ENCODE measurements around the gene TMEM221.

The TMEM221 gene

DNA sequence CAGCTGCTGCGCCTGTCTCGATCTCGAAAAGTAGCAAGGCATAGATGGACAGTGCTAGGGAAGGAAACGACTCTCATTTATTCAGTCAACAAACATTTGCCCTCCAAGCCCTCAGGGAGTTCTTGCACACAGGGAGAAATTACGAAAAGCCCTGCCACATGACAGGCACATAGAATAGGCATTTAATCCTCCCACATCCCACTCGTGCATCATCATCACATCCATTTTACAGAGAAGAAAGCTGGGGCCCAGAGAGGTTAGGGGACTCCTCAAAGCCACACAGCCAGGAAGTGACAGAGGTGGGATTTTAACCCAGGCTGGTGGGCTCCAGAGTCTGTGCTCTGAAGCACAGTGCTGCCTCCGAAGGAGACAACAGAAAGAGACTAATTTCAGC lies 11.6 kb downstream of the TMEM221 start:
- DNase-seq, result no peak

DNA sequence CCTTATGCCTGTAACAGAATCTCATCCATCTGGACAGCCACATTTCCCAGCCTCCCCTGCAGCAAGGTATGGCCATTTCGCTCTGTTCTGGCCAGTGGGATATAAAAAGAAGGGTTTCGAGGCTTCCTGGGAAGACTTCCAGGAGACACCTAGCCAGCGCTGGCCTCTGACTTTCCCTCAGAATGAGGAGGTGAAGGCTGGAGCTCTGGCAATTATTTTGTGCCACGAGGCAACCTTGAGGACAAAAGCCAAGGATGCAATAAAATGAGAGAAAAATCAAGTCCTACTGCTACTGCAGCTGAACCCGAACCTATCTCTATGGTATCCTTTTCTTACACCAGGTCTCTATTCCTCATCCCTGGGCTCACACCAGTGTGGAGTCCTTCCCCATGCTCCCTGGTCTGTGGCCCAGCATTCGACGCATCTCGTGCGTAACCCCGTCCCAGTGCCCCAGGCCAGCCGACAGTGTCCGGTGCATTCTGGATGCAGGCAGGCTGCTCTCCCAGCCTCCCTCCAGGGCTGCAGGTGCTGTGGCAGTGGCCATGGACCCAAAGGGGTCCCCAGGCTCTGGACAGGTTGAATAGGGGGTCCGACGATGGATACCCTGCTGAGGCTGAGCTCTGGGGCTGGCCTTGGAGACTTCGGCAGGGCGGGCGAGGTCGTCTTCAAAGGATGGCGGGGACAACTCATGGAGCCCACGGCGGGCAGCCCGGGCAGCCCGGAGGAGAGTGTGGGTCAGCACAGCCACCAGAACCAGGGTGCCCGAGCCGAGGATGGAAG lies 12.2 kb downstream of the TMEM221 start:
- DNase-seq, result no peak

DNA sequence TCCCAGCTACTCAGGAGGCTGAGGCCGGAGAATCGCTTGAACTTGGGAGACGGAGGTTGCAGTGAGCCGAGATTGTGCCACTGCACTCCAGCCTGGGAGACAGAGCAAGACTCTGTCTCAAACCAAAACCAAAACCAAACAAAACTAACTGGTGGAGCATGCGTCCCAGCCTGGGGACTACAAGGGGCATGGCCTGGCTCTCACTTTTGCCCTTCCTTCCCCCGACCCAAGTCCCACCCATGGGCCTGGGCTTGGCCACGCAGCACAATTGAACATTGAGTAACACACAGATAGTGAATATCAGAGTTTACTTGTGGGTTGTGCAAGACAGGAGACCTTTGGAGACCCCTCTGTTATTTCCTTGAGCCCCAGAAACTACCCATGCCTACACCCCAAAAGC lies 13.2 kb downstream of the TMEM221 start:
- no peak for DNase-seq

DNA sequence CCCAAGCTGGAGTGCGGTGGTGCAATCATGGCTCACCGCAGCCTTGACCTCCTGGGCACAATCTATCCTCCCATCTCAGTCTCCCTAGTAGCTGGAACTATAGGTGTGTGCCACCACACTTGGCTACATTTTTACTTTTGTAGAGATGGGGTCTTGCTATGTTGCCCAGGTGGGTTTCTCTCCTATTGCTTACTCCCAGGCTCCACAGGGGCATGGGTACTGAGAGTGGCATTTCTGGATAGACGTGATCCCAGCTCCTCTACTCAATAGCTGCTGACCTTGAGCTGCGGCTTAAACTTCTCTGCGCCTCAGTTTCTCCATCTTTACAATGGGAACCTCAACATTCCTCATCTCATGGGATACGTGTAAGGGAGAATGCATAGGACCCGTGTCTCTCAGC lies 17.1 kb downstream of the TMEM221 start:
- DNase-seq, result no peak

DNA sequence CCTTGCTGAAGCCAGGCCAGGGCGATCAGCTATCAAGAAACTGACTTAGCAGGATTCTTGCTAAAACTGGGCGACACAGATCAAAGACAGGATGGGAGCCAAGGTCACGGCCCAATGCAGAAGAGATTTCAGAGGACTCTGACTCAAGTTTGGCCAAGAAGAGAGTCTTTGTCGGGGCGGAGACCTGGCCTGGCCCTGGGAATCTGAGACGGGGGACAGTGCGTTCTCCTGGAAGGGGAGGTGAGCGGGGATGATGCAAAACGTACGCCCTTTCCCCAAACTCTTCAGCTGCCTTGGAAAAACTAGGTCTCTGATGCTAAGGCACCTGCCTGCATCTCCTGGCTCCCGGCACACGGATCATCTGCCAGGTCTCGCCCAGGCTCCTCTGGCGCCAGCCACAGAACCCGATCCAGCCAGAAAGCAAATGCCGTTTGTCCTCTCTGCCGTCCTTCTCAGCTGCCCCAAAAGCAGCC lies 18.8 kb downstream of the TMEM221 start:
- DNase-seq, result no peak

DNA sequence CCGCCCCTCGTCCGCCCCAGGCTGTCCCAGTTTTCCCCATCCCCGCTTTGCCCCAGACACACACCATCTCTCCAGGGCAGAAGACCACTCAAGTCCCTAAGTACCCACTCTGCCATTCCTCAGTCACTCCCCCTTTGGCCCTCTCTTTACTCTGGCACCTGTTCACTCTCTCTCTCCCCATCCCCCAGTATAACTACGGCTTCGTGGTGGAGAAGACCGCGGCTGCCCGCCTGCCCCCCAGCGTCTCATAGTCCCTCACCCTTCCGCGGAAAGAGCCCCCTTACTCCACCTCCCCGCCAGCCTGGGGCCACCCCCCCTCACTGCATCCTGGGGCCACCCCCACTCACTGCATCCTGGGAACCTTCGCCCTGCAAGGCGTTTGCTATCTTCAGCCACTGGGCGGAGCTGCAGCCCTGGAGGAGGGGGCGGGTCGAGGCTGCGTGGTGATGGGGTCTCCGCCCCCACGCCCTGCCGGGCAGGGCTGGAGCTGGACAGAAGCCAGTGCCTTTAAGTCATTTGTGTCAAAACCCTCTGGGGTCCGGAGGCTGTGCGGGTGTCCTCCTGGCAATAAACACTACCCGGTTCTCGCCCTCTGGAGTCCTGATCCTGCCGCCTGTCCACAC lies 23.6 kb downstream of the TMEM221 start:
- DNase-seq, result peak; percentile 26

DNA sequence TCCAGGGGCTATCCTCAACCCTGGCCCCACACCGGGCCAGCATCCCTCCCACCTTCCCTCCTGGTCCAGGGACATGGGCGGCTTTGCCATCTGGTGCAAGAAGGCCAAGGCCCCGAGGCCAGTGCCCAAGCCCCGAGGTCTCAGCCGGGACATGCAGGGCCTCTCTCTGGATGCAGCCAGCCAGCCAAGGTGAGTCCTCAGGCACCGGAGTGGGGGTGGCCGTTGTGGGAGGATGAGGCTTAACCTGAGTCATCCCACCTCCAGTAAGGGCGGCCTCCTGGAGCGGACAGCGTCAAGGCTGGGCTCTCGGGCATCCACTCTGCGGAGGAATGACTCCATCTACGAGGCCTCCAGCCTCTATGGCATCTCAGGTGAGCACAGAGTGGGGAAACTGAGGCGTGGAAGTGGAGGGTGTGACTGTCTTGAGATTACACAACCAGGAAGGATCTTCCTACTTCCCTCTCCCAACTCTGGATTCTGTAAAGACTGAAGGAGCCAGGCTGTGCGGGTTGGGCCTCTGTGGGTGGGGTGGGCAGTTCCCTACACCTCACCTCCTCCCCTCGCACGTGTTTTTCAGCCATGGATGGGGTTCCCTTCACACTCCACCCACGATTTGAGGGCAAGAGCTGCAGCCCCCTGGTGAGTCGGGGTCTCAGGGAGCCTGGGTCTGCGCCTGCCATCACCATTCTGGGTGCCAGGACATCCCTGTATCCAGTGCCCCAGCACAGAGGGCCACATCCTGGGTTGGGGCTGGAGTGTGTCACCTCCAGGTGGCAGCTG lies 24.8 kb downstream of the TMEM221 start:
- no peak for DNase-seq

DNA sequence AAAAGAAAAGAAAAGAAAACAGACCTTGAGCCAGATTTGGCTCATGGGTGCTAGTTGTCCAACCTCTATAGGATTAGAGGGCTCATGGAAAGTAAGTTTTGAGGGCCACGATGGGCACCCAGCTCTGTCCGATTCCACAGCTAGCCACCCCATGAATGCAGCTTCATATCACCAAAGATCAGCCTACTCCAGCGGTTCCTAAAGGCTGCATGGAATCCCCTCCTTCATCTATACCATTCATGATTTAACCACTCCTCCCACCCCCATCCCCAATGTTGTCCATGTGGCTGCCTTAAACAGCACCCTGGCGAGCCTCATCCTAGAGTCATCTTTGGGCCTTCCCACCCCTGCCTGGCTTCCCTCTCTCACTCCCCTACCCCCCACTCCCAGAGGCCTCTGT lies 26.5 kb downstream of the TMEM221 start:
- no peak for DNase-seq

DNA sequence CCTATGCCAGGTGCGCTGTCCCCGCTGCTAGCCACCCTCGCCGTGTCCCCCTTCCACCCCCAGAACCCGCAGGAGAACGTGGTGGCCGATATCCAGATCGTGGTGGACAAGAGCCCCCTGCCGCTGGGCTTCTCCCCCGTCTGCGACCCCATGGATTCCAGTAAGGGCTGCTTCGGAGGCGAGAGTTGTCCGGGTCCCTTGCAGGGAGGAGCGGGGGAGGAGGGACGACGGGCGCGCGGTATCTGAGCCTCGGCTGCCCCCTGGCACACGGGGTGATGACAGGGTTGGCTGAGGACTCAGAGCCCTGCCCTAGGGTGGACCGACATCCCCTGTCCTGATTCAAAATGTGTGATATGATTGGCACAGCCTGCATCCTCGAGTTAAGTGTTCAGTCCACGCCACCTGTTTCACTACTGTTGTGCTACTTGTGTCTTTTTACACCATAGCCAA lies 28.0 kb downstream of the TMEM221 start:
- DNase-seq, result peak; percentile 28

DNA sequence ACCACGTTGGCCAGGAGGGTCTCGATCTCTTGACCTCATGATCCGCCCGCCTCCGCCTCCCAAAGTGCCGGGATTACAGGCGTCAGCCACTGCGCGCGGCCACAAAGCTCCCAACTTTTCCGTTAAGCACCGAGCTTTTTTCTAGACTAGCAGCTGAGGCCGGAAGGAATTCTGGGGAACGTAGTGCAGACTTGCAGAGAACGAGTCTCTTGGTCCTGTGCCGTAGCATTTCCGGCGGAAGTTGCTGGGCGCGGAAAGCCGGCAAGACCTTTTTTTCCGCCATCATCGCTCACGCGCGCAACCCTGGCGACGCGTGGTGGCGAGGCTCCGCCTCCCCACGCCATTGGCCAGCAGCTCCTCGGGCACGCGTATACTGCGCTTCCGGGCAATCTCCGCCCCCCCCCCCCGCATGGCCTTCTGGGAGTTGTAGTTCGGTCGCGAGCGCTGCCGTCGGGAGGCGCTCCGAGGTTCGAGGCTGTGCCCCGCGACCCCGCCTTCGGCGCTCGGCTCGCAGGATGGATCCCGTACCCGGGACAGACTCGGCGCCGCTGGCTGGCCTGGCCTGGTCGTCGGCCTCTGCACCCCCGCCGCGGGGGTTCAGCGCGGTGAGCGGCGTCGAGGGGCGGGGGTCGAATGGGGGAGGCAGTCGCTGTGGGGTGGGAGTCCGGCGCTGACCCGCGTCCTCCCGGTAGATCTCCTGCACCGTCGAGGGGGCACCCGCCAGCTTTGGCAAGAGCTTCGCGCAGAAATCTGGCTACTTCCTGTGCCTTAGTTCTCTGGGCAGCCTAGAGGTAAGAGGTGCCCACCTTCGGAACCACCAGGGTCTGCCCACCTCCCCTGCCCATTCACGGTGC lies 28.6 kb downstream of the TMEM221 start, which contains the start of gene MVB12A:
TSS of gene MVB12A (plus strand) at position 427 of the 854 bp plus-strand sequence. CDS start at position 516, 89 bp downstream.
- DNase-seq, result peak; percentile 97

DNA sequence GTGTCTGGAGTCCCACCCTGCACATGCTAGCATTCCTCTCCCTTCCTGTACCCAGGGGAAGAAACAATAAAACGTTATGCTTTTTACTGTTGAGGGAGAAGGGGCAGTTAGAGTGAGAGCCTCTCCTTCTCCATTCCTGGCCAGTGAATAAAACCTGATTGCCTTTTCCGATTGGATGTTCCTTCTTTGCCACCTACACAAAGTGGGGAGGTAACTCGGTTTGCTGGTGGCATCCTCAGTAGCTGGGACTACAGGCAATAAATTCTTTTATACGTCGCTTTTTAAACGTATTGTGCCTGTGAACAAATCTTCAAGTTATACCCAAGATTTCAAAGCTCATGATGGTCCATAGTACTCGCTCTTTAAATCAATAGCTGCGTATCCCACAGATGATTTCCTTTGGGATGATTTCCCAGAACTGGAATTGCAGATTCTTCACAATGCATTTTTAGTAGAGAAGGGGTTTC lies 29.3 kb downstream of the TMEM221 start:
- DNase-seq, result no peak

DNA sequence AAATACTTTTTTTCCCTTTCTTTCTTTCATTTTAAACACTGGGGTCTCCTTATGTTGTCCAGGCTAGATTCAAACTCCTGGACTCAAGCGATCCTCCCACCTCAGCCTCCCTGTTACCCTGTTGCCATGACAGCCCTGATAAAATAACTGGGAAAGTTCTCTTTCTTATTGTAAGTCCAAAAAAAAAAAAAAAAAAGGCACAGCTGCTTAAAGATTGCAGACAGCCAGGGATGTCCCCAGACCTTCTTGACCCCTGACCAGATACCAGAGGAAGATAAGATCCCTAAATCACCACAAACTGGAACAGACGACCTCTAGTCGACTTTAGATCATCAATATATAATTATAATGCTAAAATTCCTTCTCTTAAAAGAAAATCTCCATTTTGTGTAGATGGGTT lies 29.8 kb downstream of the TMEM221 start:
- no peak for DNase-seq

DNA sequence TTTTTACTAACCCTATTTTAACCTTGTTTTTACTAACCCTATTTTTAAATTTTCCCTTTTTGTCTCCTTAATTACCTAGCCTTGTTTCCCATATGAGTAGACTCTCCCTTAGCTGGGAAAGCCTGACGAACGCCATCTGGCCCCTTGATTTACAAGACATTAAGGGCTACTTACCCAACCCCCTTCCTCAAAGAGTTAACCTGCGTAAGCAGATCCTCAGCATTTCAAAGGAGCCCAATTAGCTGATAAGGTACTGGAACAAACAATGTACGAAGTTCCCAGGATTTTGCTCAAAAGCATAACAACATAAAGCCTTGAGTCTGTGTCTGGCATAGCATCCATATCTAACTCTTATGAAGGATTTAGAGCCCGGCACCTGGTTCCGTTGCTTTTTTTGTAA lies 33.3 kb downstream of the TMEM221 start:
- no peak for DNase-seq

DNA sequence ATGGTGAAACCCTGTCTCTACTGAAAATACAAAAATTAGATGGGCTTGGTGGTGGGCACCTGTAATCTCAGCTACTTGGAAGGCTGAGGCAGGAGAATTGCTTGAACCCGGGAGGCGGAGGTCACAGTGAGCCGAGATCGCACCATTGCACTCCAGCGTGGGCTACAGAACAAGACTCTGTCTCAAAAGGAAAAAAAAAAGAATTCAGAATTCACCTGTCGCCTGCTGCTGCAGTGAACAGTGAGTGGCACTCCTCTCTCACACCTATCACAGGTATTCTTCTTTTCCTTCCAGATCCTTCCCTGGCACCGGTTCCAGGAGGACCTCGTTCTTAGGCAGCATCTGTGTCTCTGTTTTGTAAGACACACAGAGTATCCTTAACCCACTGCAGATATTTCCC lies 34.4 kb downstream of the TMEM221 start:
- no peak for DNase-seq

DNA sequence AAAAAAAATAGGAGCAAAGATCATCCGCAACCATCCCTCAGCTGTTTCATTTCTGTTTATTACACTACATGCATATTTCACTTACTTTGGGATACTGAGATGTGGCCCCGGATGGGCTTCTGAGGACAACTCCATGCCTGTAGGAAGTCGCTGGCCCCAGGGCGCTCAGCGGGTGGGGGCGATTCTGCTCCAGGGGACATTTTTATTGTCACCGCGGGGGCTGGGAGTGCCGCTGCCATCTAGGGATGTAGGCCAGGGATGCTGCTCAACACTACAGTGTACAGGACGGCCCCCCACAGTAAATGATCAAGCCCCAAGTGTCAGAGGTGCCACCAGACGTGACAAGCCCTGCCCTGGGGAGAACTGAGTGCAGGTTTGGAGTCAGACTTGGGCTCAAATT lies 36.7 kb downstream of the TMEM221 start:
- DNase-seq, result no peak

DNA sequence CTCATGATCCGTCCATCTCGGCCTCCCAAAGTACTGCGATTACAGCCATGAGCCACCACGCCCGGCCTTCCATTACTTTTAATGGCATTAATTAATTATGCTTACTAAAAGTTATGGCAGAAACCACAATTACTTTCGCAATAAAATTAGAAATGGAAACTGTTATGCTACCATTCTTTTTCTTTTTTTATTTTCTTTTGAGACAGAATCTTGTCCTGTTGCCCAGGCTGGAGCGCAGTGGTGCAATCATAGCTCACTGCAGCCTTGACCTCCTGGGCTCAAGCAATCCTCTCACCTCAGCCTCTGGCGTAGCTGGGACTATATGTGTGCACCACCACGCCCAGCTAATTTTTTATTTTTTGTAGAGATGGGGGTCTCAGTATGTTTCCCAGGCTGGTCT lies 38.5 kb downstream of the TMEM221 start:
- DNase-seq, result no peak

DNA sequence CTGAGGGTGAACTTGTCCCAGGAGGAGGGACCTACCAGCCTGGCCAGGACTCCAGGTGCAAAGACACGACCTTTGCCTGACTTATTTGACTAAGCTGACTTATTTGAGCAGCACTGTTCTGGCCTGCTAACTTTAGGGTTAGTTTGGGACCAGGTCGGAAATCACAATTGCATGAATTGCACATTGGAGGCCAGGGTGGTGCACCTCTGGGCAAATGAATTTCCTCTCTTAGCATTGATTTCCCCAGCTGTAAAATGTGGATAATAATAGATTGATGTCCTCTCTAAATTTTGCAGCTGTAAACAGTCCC lies 41.6 kb downstream of the TMEM221 start:
- DNase-seq, result no peak

DNA sequence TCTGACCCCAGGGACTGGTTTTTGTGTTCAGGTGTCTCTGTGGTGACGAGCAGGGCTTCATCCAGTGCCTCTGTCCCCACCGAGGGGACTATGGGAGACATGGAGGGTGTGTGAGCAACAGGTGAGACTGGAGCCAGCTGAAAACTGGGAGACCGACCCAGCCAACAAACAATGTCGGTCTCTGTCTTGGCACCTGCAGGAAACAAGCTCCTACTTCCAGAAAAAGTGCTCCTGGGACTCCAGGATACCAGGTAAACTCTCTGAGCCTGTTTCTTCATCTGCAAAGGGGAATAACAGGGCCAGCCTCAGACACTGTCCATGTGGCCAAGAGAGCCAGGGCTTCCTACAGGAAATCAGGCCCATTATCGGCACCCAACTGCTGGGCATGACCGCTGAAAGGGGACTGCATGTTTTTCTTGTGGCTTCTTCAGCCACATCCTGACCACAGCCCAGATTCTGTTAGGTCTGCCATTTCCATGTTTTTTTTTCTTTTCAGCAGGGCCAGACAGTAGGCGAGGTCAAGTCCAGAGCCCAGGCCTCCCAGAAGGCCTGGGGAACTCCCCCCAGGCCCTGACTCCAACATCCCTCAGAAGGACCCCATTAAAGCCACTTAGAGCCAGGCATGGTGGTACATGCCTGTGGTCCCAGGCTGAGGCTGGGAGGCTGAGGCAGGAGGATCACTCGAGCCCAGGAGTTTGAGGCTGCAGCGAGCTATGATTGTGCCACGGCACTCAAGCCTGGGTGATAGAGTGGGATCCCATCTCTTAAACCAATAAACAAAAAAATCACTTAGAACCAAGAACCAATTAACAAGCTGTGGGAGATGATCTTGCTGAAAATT lies 42.2 kb downstream of the TMEM221 start:
- peak; percentile 32 for DNase-seq

DNA sequence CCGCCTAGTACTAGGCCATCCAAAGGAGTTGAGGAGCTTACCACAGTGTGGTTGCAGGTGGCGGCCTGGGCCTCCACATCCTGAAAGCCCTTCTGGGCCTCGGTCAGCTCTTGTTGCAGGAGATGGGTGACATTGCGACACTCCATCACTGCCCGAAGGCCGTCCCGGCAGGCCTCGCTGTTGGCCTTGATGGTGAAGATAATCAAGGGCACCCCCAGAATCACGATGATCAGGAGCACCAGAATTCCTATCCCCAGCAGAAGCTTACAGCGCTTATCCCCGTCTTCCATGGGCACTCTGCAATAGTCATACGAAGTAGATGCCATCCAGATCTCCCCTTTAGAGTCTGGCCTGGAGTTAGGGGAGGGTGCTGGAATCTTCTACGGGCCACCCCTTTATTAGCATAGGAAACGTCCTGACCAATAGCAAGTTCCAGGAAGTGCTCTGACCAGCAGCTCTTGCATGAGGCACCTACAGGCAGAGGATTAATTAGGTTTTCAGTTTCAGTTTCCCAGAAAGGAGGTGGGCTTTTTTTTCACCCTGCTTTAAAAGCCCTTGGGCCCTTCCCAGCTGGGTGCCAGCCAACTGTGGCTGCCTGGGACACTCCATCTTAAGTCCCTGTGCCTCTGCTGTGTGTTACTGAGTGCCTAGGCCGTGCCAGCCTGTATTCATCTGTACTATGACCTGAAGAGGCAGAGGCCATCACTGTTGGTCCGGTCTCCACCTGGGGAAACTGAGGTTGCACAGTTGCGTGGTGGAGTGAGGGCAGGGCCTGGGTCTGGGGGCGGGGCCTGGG lies 43.0 kb downstream of the TMEM221 start, which contains the start of gene BST2:
TSS of gene BST2 (minus strand) at position 381 of the 796 bp plus-strand sequence. CDS start at position 326, 55 bp downstream.
- DNase-seq, result peak; percentile 85

DNA sequence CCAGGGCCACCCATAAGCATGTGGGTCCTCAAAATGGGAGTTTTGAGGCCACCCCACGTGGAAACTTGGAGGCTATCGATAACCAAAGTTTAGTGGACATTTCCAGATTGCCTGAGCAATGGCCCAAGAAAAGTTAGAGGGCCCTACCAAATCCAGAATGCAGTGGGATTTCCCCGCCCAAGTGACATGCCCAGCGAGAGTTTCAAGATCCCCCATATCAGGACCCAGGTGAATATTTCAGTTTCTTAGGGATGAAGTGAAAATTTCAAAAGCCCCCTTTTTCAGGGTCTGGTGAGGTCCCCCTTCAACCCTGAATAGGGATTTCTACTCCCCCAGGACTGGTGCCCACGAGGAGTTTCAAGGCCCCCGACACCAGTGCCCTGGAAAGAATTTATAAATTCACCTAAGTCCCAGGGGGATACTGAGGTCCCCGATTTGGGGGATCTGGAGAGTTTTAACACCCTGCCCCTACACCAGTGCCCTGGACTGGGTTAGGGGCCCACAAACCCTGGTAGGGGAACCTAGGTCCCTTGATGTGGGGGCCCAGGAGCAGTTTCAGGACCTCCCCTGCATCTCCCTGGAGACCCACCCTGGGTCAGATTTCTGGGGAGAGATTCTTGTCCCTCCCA lies 43.7 kb downstream of the TMEM221 start:
- no peak for DNase-seq

All from CD4-positive, alpha-beta T cell treated with Interleukin-17A for 1 hour (primary cell).